Upper lobe of right lung (tissue), 1 donor: ENCODE data around the gene SLC4A5. TPM values are rescaled to one million over a fixed set of nuclear protein-coding genes. Genes with fewer than 3 reads are reported as not detected.

Experiments
- ATAC-seq: fragments of 200-7000 bp; cut with Tn5 transposase; one replicate; pipeline ENCODE4 v1.9.1; 2020; ENCODE audit warnings: mild to moderate bottlenecking, moderate library complexity
- DNase-seq: peaks from one replicate; pipeline ENCODE4 v3.0.0-alpha.2; 2020
- H3K27ac ChIP-seq: fragments of 200-600 bp; one replicate; pipeline ENCODE4 v1.8.0; 2022
- H3K27me3 ChIP-seq: fragments of 200-600 bp; one replicate; pipeline ENCODE4 v1.8.0; 2022; ENCODE audit warnings: mild to moderate bottlenecking
- H3K36me3 ChIP-seq: fragments of 200-600 bp; one replicate; pipeline ENCODE4 v1.8.0; 2022
- H3K4me1 ChIP-seq: fragments of 200-600 bp; one replicate; pipeline ENCODE4 v1.8.0; 2022
- H3K4me3 ChIP-seq: fragments of 200-600 bp; one replicate; pipeline ENCODE4 v1.8.0; 2022; ENCODE audit warnings: mild to moderate bottlenecking
- H3K9me3 ChIP-seq: fragments of 200-600 bp; one replicate; pipeline ENCODE4 v1.8.0; 2022
- intact Hi-C: fragments of 100-400 bp; cut with DNase I; formaldehyde crosslinking; loops from one replicate; pipeline ENCODE4 v1.11.0; 2022
- total RNA-seq: library from RNA; stranded (reverse); fragmentation: NEBNext Ultra II Directional; extraction: Animal tissue kit (Norgen Biotek cat#: 25700); gene quantifications from one replicate; pipeline ENCODE4 v1.2.1, GENCODE V29; 2021
- TF ChIP-seq, protein P1 (sequence below): fragments of 200-600 bp; IDR thresholded peaks from one replicate; pipeline ENCODE4 v1.8.0; 2022; ENCODE audit warnings: antibody characterized with exemption
- donor health status: DM: no; HTN: yes; CAD: no; lungs with severe emphysema.

SLC4A5 gene
- total RNA-seq, 1 donor from 2014 or later: 3.2 TPM

DNA sequence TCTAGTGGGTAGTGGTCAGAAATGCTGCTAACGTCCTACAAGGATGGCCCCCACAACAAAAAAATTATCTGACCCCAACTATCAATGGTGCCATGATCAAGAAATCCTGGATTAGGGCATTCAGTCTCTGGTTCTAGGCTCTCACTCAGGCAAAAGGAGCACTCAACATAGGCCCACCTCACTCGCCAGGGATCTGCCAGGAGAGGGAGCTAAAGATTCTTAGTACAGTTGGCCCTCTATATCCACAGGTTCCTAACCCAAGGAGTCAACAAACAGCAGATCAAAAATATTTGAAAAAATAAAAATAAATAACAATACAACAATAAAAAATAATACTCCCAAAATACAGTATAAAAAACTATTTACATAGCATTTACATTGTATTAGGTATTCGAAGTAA lies 10.0 kb downstream of the SLC4A5 start:
- Histone ChIP-seq H3K4me1 (no peaks in the 10 kb centered on the region), H3K9me3 (no peaks in the 10 kb centered on the region), H3K27ac (no peak overlapping the region), H3K36me3 (no peaks in the 10 kb centered on the region), H3K4me3 (no peak overlapping the region), H3K27me3 (no peaks in the 10 kb centered on the region)
- TF ChIP-seq, protein P1, sequence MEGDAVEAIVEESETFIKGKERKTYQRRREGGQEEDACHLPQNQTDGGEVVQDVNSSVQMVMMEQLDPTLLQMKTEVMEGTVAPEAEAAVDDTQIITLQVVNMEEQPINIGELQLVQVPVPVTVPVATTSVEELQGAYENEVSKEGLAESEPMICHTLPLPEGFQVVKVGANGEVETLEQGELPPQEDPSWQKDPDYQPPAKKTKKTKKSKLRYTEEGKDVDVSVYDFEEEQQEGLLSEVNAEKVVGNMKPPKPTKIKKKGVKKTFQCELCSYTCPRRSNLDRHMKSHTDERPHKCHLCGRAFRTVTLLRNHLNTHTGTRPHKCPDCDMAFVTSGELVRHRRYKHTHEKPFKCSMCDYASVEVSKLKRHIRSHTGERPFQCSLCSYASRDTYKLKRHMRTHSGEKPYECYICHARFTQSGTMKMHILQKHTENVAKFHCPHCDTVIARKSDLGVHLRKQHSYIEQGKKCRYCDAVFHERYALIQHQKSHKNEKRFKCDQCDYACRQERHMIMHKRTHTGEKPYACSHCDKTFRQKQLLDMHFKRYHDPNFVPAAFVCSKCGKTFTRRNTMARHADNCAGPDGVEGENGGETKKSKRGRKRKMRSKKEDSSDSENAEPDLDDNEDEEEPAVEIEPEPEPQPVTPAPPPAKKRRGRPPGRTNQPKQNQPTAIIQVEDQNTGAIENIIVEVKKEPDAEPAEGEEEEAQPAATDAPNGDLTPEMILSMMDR: peak; percentile 13
- no peak for DNase-seq
- ATAC-seq: no peak
- intact Hi-C loops: no loop called here

DNA sequence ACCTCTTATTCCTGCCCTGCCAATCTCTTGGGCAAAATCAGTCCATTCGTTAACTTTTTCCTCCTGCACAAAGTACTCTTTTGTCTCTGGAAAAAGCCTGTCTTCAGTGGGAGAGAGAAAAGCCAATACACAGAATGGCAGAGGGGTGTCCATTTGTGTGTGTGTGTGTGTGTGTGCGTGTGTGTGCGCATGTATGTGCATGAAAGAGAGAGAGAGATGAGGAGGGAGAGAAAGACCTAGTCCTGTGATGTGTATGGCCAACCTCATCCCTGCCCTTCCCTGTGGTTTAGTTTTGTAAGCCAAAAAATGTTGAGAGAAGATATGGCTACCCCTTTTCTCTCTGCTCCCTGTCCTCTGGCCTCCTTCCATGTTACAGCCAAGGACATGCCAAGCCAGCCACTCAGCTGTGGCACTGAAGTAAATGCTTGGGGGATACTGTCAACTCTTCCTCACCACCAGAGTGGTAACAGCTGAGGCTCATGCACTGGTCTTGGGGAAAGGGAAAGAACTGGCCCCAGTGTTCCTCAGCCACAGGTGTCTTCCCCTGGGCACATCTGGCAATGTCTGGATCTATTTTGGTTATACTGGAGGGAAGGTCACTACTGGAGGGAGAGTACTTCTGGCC lies 10.6 kb downstream of the SLC4A5 start:
- TF ChIP-seq, protein P1: no peak
- H3K27me3 ChIP-seq: no peaks in the 10 kb centered on the region
- H3K4me3 ChIP-seq: no peak overlapping the region
- ATAC-seq (no peak), DNase-seq (no peak)
- no peaks in the 10 kb centered on the region for H3K9me3 ChIP-seq
- no peaks in the 10 kb centered on the region for H3K4me1 ChIP-seq
- intact Hi-C loops: no loop called here
- H3K36me3 ChIP-seq: no peaks in the 10 kb centered on the region
- no peak overlapping the region for H3K27ac ChIP-seq

DNA sequence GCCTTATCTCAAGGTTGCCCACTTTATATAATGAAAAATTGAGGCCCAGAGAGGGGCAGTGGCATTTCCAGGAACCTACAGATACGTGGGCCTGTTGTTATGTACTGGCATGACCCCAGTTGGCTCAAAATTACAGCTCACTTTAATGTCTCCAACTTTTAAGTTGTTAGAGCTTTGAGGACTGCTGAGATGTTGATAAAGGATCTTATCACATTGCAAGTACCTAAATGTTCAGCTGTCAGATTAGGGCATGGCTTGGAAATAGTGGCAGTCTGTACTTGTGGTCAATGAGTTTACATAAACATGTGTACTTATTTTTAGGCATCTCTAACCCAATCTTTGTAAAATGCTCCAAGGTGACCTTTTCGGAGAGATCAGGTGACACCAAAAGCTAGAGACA lies 14.6 kb downstream of the SLC4A5 start:
- DNase-seq (no peak), ATAC-seq (peak; percentile 59)
- Histone ChIP-seq H3K27me3 (no peaks in the 10 kb centered on the region), H3K9me3 (no peaks in the 10 kb centered on the region), H3K27ac (no peak overlapping the region), H3K4me3 (no peak overlapping the region), H3K4me1 (no peaks in the 10 kb centered on the region), H3K36me3 (no peaks in the 10 kb centered on the region)
- TF ChIP-seq, protein P1: no peak
- intact Hi-C loops: no loop called here

DNA sequence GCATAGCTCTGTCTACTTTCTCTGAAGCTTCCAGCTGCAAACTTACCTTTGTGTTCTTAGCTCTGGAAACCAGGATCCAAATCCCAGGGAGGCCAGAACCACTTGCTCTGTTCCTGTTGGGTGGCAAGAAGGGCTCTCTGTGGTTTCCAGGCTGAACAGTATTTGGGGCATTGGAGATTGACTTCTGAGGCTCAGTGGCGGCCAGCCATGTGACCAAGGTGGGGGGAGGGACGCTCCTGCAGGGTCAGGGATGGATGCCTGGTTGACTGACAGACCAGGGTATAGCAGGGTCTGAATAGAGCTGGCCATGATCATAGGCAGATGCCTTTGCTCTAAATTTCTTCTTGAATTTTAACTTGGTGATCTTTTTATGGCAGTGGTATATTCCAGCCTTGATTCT lies 15.1 kb downstream of the SLC4A5 start:
- ATAC-seq: peak; percentile 24
- TF ChIP-seq, protein P1: no peak
- intact Hi-C loops: no loop called here

GRCh38 chr2:74327627-74328026 lies 15.6 kb downstream of the SLC4A5 start:
- intact Hi-C loops: no loop called here
- Histone ChIP-seq H3K36me3 (no peaks in the 10 kb centered on the region), H3K4me1 (no peaks in the 10 kb centered on the region), H3K27me3 (no peaks in the 10 kb centered on the region), H3K4me3 (no peak overlapping the region), H3K9me3 (no peaks in the 10 kb centered on the region), H3K27ac (no peak overlapping the region)
- DNase-seq (no peak), ATAC-seq (no peak)
- TF ChIP-seq, protein P1: no peak

More for the DNA sequence above, 15.1 kb downstream of the SLC4A5 start:
- no peak overlapping the region for H3K27ac ChIP-seq
- H3K27me3 ChIP-seq: no peaks in the 10 kb centered on the region
- H3K9me3 ChIP-seq: no peaks in the 10 kb centered on the region
- DNase-seq: no peak
- no peaks in the 10 kb centered on the region for H3K4me1 ChIP-seq
- H3K4me3 ChIP-seq: no peak overlapping the region
- no peaks in the 10 kb centered on the region for H3K36me3 ChIP-seq

DNA sequence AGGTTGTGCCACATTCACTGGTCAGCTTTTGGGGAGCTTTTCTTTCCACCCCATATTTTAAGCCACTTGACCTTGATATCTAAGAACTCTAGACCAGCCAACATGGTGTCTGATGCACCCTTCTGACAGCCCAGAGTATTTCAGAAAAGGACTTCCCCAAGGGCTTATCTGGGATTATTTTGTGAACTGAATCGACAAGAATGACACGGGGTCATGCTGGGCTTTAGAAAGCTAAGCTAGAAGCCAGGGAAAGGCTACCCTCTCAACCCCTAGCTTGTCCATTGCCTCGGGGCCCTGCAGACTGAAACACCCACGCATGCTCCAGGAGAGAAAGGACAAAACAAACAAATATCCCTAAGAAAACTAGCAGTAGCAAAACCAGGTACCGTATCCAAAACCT lies 16.0 kb downstream of the SLC4A5 start:
- no peak for DNase-seq
- H3K27ac ChIP-seq: no peak overlapping the region
- no peaks in the 10 kb centered on the region for H3K27me3 ChIP-seq
- H3K4me3 ChIP-seq: no peak overlapping the region
- H3K36me3 ChIP-seq: no peaks in the 10 kb centered on the region
- ATAC-seq: no peak
- TF ChIP-seq, protein P1: no peak
- no peaks in the 10 kb centered on the region for H3K4me1 ChIP-seq
- H3K9me3 ChIP-seq: no peaks in the 10 kb centered on the region
- intact Hi-C loops: no loop called here
